SK-N-SH treated with all-trans-retinoic acid at 6 μM for 48 hours (cell line): ENCODE measurements around the gene SGTA.

Source experiments
- ATAC-seq: fragments of 200-7000 bp; cut with Tn5 transposase; 3 replicates; pipeline ENCODE4 v1.9.1; 2020; ENCODE audit warnings: mild to moderate bottlenecking, moderate library complexity
- ARNTL ChIP-seq: fragments of 450-650 bp; formaldehyde crosslinking; IDR thresholded peaks from 2 replicates; pipeline ENCODE4 v1.5.0; 2020; ENCODE audit warnings: low read depth, mild to moderate bottlenecking, moderate library complexity, borderline replicate concordance
- BACH2 ChIP-seq: fragments of 250-450 bp; sonication (Bioruptor Pico); IDR thresholded peaks from 2 replicates; pipeline ENCODE4 v1.9.0; 2021; ENCODE audit warnings: mild to moderate bottlenecking, borderline replicate concordance
- CREB5 ChIP-seq: fragments of 250-450 bp; sonication (Bioruptor Pico); IDR thresholded peaks from 2 replicates; pipeline ENCODE4 v1.5.1; 2020; ENCODE audit warnings: low read depth, mild to moderate bottlenecking, moderate library complexity
- CSDC2 ChIP-seq: fragments of 250-450 bp; sonication (Bioruptor Pico); IDR thresholded peaks from 2 replicates; pipeline ENCODE4 v1.5.0; 2020; ENCODE audit warnings: mild to moderate bottlenecking, moderate library complexity
- ESRRG ChIP-seq: fragments of 250-450 bp; sonication (Bioruptor Pico); IDR thresholded peaks from 2 replicates; pipeline ENCODE4 v1.6.1; 2021; ENCODE audit warnings: mild to moderate bottlenecking
- GLIS3 ChIP-seq: fragments of 250-450 bp; sonication (Bioruptor Pico); IDR thresholded peaks from 2 replicates; pipeline ENCODE4 v1.5.0; 2020; ENCODE audit warnings: mild to moderate bottlenecking, moderate library complexity
- ISL1 ChIP-seq: fragments of 250-450 bp; sonication (Bioruptor Pico); IDR thresholded peaks from 2 replicates; pipeline ENCODE4 v2.1.2; 2022; ENCODE audit warnings: mild to moderate bottlenecking, moderate library complexity
- OSR1 ChIP-seq: fragments of 250-450 bp; sonication (Bioruptor Pico); IDR thresholded peaks from 2 replicates; pipeline ENCODE4 v1.8.0; 2022; ENCODE audit warnings: moderate library complexity, mild to moderate bottlenecking, inconsistent platforms
- PATZ1 ChIP-seq: fragments of 250-450 bp; sonication (Bioruptor Pico); IDR thresholded peaks from 2 replicates; pipeline ENCODE4 v1.8.0; 2020; ENCODE audit warnings: mild to moderate bottlenecking, moderate library complexity, borderline replicate concordance
- POU6F1 ChIP-seq: fragments of 250-450 bp; sonication (Bioruptor Pico); IDR thresholded peaks from 2 replicates; pipeline ENCODE4 v1.8.0; 2021; ENCODE audit warnings: low read depth, mild to moderate bottlenecking, moderate library complexity, borderline replicate concordance
- PPARA ChIP-seq: fragments of 250-450 bp; sonication (Bioruptor Pico); IDR thresholded peaks from 2 replicates; pipeline ENCODE4 v1.5.0; 2020; ENCODE audit warnings: mild to moderate bottlenecking, borderline replicate concordance
- RARB ChIP-seq: fragments of 250-450 bp; sonication (Bioruptor Pico); IDR thresholded peaks from 2 replicates; pipeline ENCODE4 v1.8.0; 2021; ENCODE audit warnings: mild to moderate bottlenecking, moderate library complexity
- SNAI2 ChIP-seq: fragments of 250-450 bp; sonication (Bioruptor Pico); IDR thresholded peaks from 2 replicates; pipeline ENCODE4 v1.5.0; 2020; ENCODE audit warnings: mild to moderate bottlenecking, moderate library complexity
- TCF4 ChIP-seq: fragments of 250-450 bp; sonication (Bioruptor Pico); IDR thresholded peaks from 2 replicates; pipeline ENCODE4 v1.8.0; 2021; ENCODE audit warnings: mild to moderate bottlenecking, moderate library complexity, borderline replicate concordance
- TOX ChIP-seq: fragments of 250-450 bp; sonication (Bioruptor Pico); IDR thresholded peaks from 2 replicates; pipeline ENCODE4 v1.8.0; 2021; ENCODE audit warnings: mild to moderate bottlenecking, moderate library complexity, borderline replicate concordance
- TSHZ2 ChIP-seq: fragments of 250-450 bp; sonication (Bioruptor Pico); IDR thresholded peaks from 2 replicates; pipeline ENCODE4 v1.5.0; 2020; ENCODE audit warnings: mild to moderate bottlenecking, moderate library complexity
- ZFP3 ChIP-seq: fragments of 250-450 bp; sonication (Bioruptor Pico); IDR thresholded peaks from 2 replicates; pipeline ENCODE4 v1.5.0; 2020; ENCODE audit warnings: mild to moderate bottlenecking, moderate library complexity
- ZFP30 ChIP-seq: fragments of 450-650 bp; formaldehyde crosslinking; IDR thresholded peaks from 2 replicates; pipeline ENCODE4 v1.5.0; 2022; ENCODE audit warnings: mild to moderate bottlenecking, moderate library complexity
- ZNF565 ChIP-seq: fragments of 450-650 bp; formaldehyde crosslinking; conservative IDR thresholded peaks from 2 replicates; pipeline ENCODE4 v1.5.0; 2020; ENCODE audit warnings: low read depth, mild to moderate bottlenecking, moderate library complexity
- ZNF70 ChIP-seq: fragments of 450-650 bp; formaldehyde crosslinking; IDR thresholded peaks from 2 replicates; pipeline ENCODE4 v1.5.0; 2020; ENCODE audit warnings: mild to moderate bottlenecking, moderate library complexity
- ZNF8 ChIP-seq: fragments of 450-650 bp; formaldehyde crosslinking; IDR thresholded peaks from 2 replicates; pipeline ENCODE4 v1.5.0; 2020; ENCODE audit warnings: mild to moderate bottlenecking, moderate library complexity
- TF ChIP-seq, protein P1 (sequence below): fragments of 250-450 bp; sonication (Bioruptor Pico); IDR thresholded peaks from 2 replicates; pipeline ENCODE4 v1.5.1; 2021; ENCODE audit warnings: mild to moderate bottlenecking, moderate library complexity

The SGTA gene

DNA sequence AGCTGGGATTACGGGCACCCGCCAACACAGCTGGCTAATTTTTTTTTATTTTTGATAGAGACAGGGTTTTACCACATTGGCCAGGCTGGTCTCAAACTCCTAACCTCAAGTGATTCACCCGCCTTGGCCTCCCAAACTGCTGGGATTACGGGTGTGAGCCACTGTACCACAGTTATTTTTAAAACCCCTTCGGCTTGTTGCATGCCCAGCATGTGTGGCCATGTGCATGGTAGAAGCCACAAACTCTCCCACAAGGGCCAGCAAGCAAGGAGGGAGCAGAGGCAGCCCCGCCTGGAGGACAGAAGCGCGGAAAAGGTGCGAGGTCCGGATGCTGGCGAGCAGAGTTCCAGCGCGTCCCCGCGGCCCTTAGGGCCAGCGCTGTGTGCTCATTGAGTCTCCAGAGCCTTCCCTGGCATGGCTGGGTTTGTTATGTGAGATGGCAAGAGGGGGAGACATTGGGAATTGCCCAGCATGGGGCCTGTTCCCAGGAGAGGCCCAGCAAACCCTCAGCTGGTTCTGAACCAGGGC, 15.1 kb upstream of the SGTA start:
- no peak for ATAC-seq
- TF ChIP-seq ZNF8 (CRISPR knock-in tag) (no peak), CSDC2 (CRISPR knock-in tag) (no peak), OSR1 (CRISPR knock-in tag) (no peak)

- ATAC-seq: no peak
- TF ChIP-seq RARB (CRISPR knock-in tag) (no peak), ESRRG (CRISPR knock-in tag) (no peak), POU6F1 (CRISPR knock-in tag) (no peak), BACH2 (CRISPR knock-in tag) (no peak), ZNF70 (CRISPR knock-in tag) (no peak), ZFP3 (CRISPR knock-in tag) (no peak), CSDC2 (CRISPR knock-in tag) (no peak), TSHZ2 (CRISPR knock-in tag) (no peak), TOX (CRISPR knock-in tag) (no peak), OSR1 (CRISPR knock-in tag) (no peak), ISL1 (no peak), ZFP30 (CRISPR knock-in tag) (no peak), ARNTL (no peak), ZNF565 (CRISPR knock-in tag) (no peak), GLIS3 (CRISPR knock-in tag) (no peak), SNAI2 (CRISPR knock-in tag) (no peak), CREB5 (CRISPR knock-in tag) (no peak), TCF4 (CRISPR knock-in tag) (no peak)
Measured at GRCh38 chr19:2797280-2797679, 14.2 kb upstream of the SGTA start.

- ATAC-seq: no peak
- TF ChIP-seq PATZ1 (CRISPR knock-in tag): no peak
- no peak for TF ChIP-seq ZFP30 (CRISPR knock-in tag)
- no peak for TF ChIP-seq ZNF70 (CRISPR knock-in tag)
- TF ChIP-seq, protein P1, sequence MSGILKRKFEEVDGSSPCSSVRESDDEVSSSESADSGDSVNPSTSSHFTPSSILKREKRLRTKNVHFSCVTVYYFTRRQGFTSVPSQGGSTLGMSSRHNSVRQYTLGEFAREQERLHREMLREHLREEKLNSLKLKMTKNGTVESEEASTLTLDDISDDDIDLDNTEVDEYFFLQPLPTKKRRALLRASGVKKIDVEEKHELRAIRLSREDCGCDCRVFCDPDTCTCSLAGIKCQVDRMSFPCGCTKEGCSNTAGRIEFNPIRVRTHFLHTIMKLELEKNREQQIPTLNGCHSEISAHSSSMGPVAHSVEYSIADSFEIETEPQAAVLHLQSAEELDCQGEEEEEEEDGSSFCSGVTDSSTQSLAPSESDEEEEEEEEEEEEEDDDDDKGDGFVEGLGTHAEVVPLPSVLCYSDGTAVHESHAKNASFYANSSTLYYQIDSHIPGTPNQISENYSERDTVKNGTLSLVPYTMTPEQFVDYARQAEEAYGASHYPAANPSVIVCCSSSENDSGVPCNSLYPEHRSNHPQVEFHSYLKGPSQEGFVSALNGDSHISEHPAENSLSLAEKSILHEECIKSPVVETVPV: no peak
- TF ChIP-seq TOX (CRISPR knock-in tag): no peak
- no peak for TF ChIP-seq TSHZ2 (CRISPR knock-in tag)
- TF ChIP-seq ARNTL: no peak
- TF ChIP-seq TCF4 (CRISPR knock-in tag): no peak
- no peak for TF ChIP-seq PPARA
- no peak for TF ChIP-seq POU6F1 (CRISPR knock-in tag)
- TF ChIP-seq ISL1: no peak
- no peak for TF ChIP-seq ZFP3 (CRISPR knock-in tag)
- no peak for TF ChIP-seq RARB (CRISPR knock-in tag)
- TF ChIP-seq CSDC2 (CRISPR knock-in tag): no peak
- no peak for TF ChIP-seq ZNF8 (CRISPR knock-in tag)
Measured at GRCh38 chr19:2796659-2797266, 13.7 kb upstream of the SGTA start.
